Forelimb muscle (tissue), 1 donor: ENCODE results near the gene TSEN2. TPM values are rescaled to one million over a fixed set of nuclear protein-coding genes. Genes with fewer than 3 reads are reported as not detected.
"Not testable (repeated sequence)": the region's sequence is repeated elsewhere in the genome, so short reads cannot be mapped to it uniquely, and the experiment has no call there.

Source experiments
- DNase-seq: peaks from one replicate; pipeline ENCODE4 v3.0.0-alpha.2; 2013; ENCODE audit warnings: low read depth
- polyA plus RNA-seq: library from polyadenylated mRNA; unstranded; fragments of 120-200 nt; gene quantifications from one replicate; pipeline ENCODE4 v1.2.1, GENCODE V29; 2013; ENCODE audit not compliant: insufficient read length

Gene TSEN2
- polyA plus RNA-seq = 14.1 TPM

- peak; percentile 89 for DNase-seq
Measured at GRCh38 chr3:12484198-12484982, at the start of gene TSEN2. TSS of gene TSEN2 (plus strand) at chr3:12484480. CDS start at chr3:12489801, 5,321 bp downstream.

- DNase-seq = peak; percentile 56
Measured at GRCh38 chr3:12436514-12437220, 47.6 kb upstream of the TSEN2 start.

- no peak for DNase-seq
Measured at GRCh38 chr3:12437221-12437605, 47.1 kb upstream of the TSEN2 start.

GRCh38 chr3:12437861-12438260 is 46.4 kb upstream of the TSEN2 start:
- DNase-seq = no peak

- DNase-seq = no peak
Measured at GRCh38 chr3:12438318-12438717, 46.0 kb upstream of the TSEN2 start.

GRCh38 chr3:12439161-12439940 is 44.9 kb upstream of the TSEN2 start:
- no peak for DNase-seq

- no peak for DNase-seq
Measured at GRCh38 chr3:12440927-12441714, 43.2 kb upstream of the TSEN2 start.

GRCh38 chr3:12442654-12443501 is 41.4 kb upstream of the TSEN2 start:
- DNase-seq = no peak

- DNase-seq = no peak
Measured at GRCh38 chr3:12443781-12444522, 40.3 kb upstream of the TSEN2 start.

GRCh38 chr3:12444582-12445471 is 39.5 kb upstream of the TSEN2 start:
- no peak for DNase-seq

GRCh38 chr3:12445523-12446240 is 38.6 kb upstream of the TSEN2 start:
- DNase-seq = no peak

- no peak for DNase-seq
Measured at GRCh38 chr3:12446298-12446697, 38.0 kb upstream of the TSEN2 start.

GRCh38 chr3:12447075-12447474 is 37.2 kb upstream of the TSEN2 start:
- DNase-seq = no peak

- DNase-seq = not testable (repeated sequence)
Measured at GRCh38 chr3:12448404-12449202, 35.7 kb upstream of the TSEN2 start.

GRCh38 chr3:12449889-12450682 is 34.2 kb upstream of the TSEN2 start:
- no peak for DNase-seq

- DNase-seq = no peak
Measured at GRCh38 chr3:12451481-12451880, 32.8 kb upstream of the TSEN2 start.
